Measurements from ENCODE around the gene MPV17.
"Not testable (repeated sequence)": the region's sequence is repeated elsewhere in the genome, so short reads cannot be mapped to it uniquely, and the experiment has no call there.

The MPV17 gene

GRCh38 chr2:27296481-27296880, 26.4 kb downstream of the MPV17 start:
- DNase-seq, result no peak

DNA sequence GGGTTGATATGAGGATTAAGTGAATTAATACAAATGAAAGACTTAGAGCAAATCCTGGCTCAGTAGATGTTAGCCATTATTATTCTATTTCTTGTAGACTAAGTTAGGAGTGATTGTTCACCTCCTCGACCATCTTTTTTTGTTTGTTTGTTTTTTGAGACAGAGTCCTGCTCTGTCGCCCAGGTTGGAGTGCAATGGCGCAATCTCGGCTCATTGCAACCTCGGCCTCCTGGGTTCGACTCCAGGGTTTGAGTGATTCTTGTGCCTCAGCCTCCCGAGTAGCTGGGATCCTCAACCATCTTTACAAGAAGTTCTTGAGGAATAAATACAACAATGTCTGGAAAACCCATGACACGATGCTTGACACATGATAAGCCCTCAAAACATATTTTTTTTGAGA, 28.0 kb downstream of the MPV17 start:
- no peak for DNase-seq

GRCh38 chr2:27291865-27292264, 31.0 kb downstream of the MPV17 start:
- no peak for DNase-seq

- DNase-seq, result no peak
These were observed 32.3 kb downstream of the MPV17 start for GRCh38 chr2:27290549-27290948.

DNA sequence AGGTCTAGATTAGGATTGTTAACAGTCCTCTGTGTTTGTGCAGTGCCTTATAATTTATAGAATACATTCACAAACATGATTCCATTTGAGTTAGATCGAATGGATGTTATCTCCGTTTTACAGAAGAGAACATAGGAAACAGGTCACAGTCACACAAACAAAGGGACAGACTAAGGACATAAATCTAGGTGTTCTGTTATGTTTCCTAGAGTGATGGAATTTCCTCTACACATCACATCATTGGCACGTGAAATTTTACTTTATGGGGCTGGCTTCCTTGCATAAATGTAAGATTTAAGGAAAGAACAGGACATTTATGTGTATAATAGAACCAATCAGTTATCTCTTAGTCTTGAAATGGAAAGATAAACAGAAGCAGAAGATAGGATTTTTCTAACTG, 34.3 kb downstream of the MPV17 start:
- DNase-seq, result no peak

GRCh38 chr2:27285481-27285880, 37.4 kb downstream of the MPV17 start:
- DNase-seq, result no peak

DNA sequence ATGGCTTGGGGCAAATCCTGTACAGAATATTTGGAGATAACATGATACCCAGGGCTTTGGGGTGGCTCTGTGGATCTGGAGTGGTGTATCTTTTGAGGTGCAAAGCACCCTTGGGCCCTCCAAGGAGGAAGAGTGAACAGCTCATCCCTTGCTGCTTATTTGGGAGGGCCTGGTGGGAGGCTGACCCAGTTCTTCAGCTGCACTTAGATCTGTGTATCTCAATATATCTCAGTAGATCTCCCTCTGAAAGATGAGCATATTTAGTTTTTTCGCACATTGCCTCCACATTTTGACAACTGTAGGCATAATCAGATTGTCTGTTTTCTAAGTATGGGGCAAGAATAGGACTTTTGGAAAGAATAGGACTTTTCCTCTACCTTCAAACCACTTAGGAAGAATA, 37.9 kb downstream of the MPV17 start:
- no peak for DNase-seq

DNA sequence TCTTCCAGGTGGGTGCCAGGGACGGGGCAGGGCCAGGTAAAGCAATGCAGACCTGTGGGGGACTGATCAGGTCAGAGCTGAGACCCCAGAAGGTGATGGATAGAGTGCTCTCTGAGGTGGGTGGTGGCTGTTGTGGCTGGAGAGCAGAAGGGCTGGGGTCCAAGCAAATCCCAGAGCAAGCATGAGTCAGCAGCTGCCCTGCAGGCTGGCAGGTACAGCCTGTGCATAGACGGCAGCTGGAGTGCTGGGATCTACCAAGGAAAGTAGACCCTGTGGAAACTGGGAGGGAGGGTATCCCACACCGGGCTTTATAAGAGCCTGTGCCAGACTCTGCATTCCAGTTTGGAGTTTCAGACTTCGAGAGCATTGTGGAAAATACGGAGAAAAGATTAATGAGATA, 40.0 kb downstream of the MPV17 start:
- DNase-seq, result no peak

DNA sequence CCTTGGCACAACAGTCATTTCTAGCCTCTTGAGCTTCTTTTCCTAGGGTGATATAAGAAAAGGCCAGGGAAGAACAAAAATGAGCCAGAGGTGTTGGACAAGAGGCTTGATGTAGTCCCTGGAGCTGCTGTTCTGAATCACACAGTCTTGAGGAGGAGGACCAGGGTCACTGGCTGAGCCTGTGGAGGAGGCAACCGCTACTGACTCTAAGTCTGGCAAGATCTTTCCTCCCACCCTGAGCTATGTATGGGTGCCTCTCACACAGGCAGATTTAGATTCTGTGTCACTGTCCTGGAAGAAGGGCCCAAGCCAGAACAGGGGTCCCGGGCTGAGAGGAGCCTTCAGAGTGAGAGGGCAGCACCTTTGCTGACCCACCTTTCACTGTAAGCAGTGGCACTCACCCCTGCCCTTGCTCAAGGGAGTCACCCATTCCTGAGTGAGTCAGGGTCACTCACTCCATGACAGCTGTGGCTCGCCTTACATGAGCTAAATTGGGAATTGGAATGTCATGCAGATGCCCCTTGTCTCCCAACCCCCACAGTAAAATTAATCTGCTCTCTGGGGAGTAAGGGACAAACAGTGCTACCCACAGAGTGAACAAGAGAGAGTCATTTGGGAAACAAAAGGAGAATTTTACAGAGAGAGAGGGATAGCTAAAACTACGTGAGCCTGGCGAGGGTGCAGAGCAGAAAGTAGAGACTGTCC, 40.9 kb downstream of the MPV17 start, which contains the start of gene TRIM54:
TSS of gene TRIM54 (plus strand) at position 575 of the 705 bp plus-strand sequence. CDS start 303 bp downstream, outside the sequence.
- no peak for DNase-seq

GRCh38 chr2:27281442-27281841, 41.5 kb downstream of the MPV17 start:
- DNase-seq, result no peak

DNA sequence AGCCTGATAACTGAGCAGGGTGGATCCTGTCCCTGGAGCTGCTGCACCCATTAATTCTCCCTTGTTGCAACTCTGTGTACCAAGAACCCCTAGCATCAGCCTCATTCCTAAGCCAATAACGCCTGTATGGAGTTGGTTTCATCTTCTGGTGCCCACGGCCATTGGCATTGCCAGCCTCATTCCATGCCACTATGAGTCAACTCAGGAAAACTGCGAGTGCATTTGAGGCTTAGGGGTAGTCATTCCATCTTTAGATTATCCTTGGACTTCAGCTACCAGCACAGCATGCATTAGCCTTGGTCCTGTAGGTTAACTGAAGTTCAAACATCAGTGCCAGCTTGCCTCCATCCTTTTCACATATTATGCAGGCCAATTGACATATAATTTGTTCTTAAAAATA, 42.1 kb downstream of the MPV17 start:
- no peak for DNase-seq

- no peak for DNase-seq
These were observed 44.9 kb downstream of the MPV17 start for GRCh38 chr2:27278010-27278409.

DNA sequence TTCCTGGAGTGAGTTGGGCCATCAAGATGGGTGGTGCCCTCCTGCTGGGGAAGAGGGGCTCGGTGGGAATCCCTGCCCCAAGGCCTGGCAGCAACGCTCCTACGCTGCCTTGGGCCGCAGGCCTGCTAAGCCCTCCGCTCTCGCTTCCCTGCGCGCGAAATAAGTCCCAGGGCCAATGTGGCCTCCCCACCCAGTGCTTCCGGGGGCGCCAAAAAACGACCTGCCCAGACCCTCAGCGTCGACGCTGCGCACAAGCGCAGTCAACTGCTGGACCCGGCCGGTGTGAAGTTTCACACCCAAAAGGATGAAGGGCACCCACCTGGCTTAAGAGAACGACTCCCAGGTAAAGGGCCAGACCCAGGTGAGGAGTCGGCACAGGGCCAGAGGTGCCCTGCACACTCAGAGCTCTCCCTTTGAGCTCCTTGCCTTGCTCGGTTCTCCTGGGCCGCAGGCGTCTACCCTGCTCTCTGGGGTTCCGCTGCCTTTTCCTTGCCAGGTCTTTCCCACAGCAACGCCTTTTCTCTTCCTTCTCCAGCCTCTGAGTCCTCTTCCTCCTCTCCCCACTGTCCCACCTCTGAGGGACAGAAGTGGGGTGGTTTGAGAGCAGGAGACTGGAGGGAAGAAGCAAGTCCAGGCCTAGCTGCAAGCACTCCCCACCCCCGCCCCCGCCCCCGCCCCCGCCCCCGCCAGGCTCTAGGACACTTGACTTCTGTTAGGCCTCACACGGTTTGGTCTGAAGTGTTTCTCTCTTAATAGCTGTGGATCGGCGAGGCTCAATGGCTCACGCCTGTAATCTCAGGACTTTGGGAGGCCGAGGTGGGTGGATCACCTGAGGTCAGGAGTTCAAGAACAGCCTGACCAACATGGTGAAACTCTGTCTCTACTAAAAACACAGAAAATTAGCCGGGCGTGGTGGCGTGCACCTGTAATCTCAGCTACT, 47.4 kb downstream of the MPV17 start, which contains the start of gene DNAJC5G:
TSS of gene DNAJC5G (plus strand) at position 223 of the 940 bp plus-strand sequence. CDS start 1,296 bp downstream, outside the sequence.
- DNase-seq, result no peak

GRCh38 chr2:27272537-27273522, 50.1 kb downstream of the MPV17 start:
- not testable (repeated sequence) for DNase-seq

- no peak for DNase-seq
These were observed 51.1 kb downstream of the MPV17 start for GRCh38 chr2:27271631-27272340.

DNA sequence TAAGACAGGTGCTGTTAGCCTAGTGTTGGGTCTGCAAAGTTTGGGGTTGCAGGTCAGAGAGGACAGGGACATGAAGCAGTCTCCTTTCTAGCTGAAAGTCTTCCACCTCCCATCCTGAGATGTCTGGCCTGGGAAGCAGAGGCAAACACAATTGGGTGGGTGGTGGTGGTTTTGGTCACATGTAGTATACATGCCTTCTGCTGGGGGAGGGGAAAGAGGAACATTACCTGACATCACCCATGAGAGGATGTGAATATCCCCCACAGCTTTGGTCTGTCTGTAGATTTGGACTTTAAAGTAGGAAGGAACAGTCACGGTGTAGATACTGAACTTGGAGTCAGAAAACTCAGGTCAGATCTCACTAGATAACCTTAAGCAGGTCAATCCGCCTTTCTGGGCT, 52.2 kb downstream of the MPV17 start:
- DNase-seq, result no peak

DNA sequence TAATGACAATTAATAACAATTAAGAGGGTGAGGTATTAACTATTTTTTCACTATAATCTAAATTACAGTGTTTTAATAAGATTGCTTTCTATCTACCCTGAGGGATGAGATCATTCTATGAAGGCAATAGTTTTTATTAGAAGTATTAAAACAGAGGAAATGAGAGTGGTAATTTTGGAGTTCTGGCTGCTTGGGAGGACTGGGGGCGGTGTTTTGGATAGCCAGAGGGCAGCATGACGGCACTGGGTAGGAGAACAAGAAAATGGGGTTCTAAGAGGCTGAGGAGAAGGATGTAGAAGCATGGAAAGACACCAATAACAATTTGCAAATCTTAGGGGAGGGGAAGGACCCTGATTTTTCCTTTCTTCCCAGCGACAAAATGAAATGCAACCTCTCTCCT, 52.8 kb downstream of the MPV17 start:
- no peak for DNase-seq

GRCh38 chr2:27268296-27268695, 54.6 kb downstream of the MPV17 start:
- not testable (repeated sequence) for DNase-seq

GRCh38 chr2:27265536-27265870, 57.4 kb downstream of the MPV17 start:
- DNase-seq, result no peak

DNA sequence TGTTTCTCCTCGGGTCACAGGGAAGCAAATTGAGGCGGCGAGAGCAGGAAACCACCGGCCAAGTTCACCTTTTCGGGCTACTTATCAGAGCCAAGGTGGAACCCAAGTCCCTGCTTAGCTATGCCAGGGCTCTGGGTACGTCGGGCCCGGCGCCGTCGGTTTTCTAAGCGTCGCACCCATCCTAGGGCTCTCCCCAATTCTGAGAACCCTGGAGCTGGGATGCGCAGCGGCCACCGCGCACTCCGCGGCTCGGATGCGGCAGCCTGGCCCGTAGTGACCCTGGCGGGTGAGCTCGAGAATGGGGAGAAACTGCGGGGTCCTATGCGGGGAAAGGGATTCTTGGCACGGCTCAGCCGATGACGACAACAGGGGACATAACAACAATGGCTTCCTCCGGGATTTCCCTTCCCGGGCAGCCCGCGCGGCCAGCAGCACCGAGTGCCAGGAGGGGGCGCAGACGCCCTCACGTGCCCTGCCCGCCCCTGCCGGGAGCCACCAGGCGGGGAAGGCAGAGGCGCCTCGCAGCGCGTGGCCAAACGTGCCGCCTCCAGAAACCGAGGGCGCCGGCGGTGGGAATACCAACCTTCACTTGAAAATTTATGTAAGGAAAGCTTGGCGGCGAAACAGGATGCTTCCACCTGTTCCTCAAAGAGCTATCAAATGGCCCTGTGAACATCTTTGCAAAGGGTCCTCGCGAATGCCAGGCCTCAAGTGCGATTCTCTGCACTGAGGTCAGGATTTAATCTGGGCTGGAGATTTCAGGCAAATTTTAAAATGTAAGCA, 58.0 kb downstream of the MPV17 start:
- DNase-seq, result peak; percentile 54

DNA sequence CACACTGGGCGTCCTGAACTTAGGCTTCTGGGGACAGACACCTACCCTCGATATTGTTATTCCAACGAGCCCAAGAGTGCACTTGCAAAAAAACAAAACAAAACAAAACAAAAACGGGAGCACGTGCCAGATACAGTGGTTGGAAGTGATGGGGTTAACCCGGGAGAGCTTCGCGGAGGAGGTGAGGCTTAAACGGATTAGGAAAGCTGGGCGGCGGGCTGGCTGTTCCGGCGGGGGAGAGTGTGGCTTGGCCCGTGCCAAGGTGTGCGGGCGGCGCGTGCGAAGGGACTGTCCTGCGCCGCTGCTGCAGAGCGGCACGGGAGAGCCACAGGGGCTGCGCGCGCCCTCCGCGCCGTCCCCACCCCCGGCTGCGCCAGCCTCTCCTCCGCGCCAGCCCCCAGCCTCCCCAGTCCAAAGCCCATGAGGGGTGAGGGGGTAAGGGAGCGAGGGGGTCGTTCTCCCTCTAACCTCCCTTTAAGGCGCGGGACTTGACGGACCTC, 58.6 kb downstream of the MPV17 start:
- no peak for DNase-seq

Data from fibroblast of skin of right biceps (primary cell).